WTC11 (cell line): ENCODE data around the gene UVRAG. TPM values are rescaled to one million over a fixed set of nuclear protein-coding genes. Genes with fewer than 3 reads are reported as not detected.
A peak's percentile ranks its signal among the peaks of the same experiment; 100 is the strongest.

Experiments
- ATAC-seq: fragments of 200-7000 bp; cut with Tn5 transposase; 2 replicates; pipeline ENCODE4 v1.10.0; 2021; ENCODE audit warnings: mild to moderate bottlenecking, moderate library complexity
- CTCF ChIA-PET: fragments of 300-600 bp; sonication (Branson Sonifier 250); formaldehyde crosslinking; loops from one replicate; lab custom pipeline; 2021; ENCODE audit warnings: antibody characterized with exemption; lab: Charles Lee
- POLR2A ChIA-PET: fragments of 350-600 bp; sonication (Branson Sonifier 250); formaldehyde crosslinking; loops from one replicate; lab custom pipeline; 2021; ENCODE audit warnings: antibody characterized with exemption; lab: Charles Lee
- DNase-seq: peaks from one replicate; pipeline ENCODE4 v3.0.0; 2021; ENCODE audit warnings: low spot score
- H3K27ac Mint-ChIP-seq: 2 replicates; pipeline ENCODE4 v1.8.0; 2021; ENCODE audit warnings: mixed read lengths
- H3K27me3 Mint-ChIP-seq: 2 replicates; pipeline ENCODE4 v1.8.0; 2021; ENCODE audit warnings: low read depth, mild to moderate bottlenecking, moderate library complexity, mixed read lengths
- H3K36me3 Mint-ChIP-seq: 2 replicates; pipeline ENCODE4 v1.8.0; 2021; ENCODE audit warnings: mixed read lengths
- H3K4me1 Mint-ChIP-seq: 2 replicates; pipeline ENCODE4 v1.8.0; 2022; ENCODE audit warnings: mixed read lengths
- H3K4me3 Mint-ChIP-seq: 2 replicates; pipeline ENCODE4 v1.8.0; 2021; ENCODE audit warnings: mild to moderate bottlenecking, moderate library complexity, mixed read lengths
- H3K9me3 Mint-ChIP-seq: 2 replicates; pipeline ENCODE4 v1.8.0; 2021; ENCODE audit warnings: mixed read lengths
- AR ChIP-seq: fragments of 250-450 bp; sonication (Bioruptor Pico); IDR thresholded peaks from 2 replicates; pipeline ENCODE4 v1.9.0; 2021; ENCODE audit warnings: mild to moderate bottlenecking
- CTCF ChIP-seq: fragments of 200-600 bp; IDR thresholded peaks from 2 replicates; pipeline ENCODE4 v1.8.0; 2022; ENCODE audit warnings: antibody characterized with exemption
- GTF2I ChIP-seq: fragments of 250-450 bp; sonication (Bioruptor Pico); conservative IDR thresholded peaks from 2 replicates; pipeline ENCODE4 v1.4.0; 2021; ENCODE audit warnings: mild to moderate bottlenecking
- NR3C1 ChIP-seq: sonication (generic); formaldehyde crosslinking; conservative IDR thresholded peaks from 2 replicates; pipeline ENCODE4 v1.8.1; 2023; ENCODE audit warnings: low read depth, mild to moderate bottlenecking, missing genetic modification reagents
- ZNF121 ChIP-seq: sonication (generic); formaldehyde crosslinking; IDR thresholded peaks from 2 replicates; pipeline ENCODE4 v1.8.0; 2023; ENCODE audit warnings: missing genetic modification reagents
- ZNF263 ChIP-seq: sonication (generic); formaldehyde crosslinking; IDR thresholded peaks from 2 replicates; pipeline ENCODE4 v1.8.1; 2022; ENCODE audit warnings: low read depth, mild to moderate bottlenecking, moderate library complexity, missing genetic modification reagents
- total RNA-seq: library from RNA; stranded (reverse); gene quantifications from 3 replicates; pipeline ENCODE4 v1.2.3, GENCODE V29; 2021
- TF ChIP-seq, protein P1 (sequence below): sonication (generic); formaldehyde crosslinking; conservative IDR thresholded peaks from 2 replicates; pipeline ENCODE4 v1.8.1; 2023; ENCODE audit warnings: mild to moderate bottlenecking, low read depth, missing genetic modification reagents, moderate library complexity
- TF ChIP-seq, protein P2 (sequence below): sonication (generic); formaldehyde crosslinking; conservative IDR thresholded peaks from 2 replicates; pipeline ENCODE4 v1.8.1; 2022; ENCODE audit warnings: mild to moderate bottlenecking, missing genetic modification reagents
- TF ChIP-seq, protein P3 (sequence below): sonication (generic); formaldehyde crosslinking; IDR thresholded peaks from 2 replicates; pipeline ENCODE4 v1.8.0; 2023; ENCODE audit warnings: missing genetic modification reagents

The UVRAG gene
- total RNA-seq, 1 experiment from 2014 or later, result 14.5 TPM

DNA sequence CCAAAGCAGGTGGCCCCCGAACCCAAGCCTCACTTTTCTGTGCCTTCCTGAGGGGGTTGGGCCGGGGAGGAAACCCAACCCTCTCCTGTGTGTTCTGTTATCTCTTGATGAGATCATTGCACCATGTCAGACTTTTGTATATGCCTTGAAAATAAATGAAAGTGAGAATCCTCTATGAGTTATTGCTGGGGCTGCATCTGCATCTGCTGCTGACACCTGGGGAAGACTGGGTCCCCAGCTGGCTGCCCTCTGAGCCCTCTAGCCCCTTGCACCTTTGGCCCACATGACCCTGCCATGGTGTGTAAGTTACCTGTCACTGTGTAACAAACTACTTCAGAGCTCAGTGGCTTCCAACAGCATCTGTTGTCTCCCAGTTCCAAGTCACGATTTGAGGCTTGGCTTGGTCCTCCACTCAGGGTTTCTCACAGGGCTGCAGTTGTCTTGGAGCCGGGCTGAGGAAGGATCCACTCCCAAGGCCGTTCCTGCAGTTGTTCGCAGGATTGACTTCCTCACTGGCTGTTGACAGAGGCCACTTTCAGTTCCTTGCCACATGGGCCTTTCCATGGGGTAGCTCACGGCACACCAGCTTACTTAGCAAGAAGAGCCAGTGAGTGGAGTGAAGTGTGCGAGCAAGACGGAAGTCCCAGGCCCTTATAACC lies 13.5 kb upstream of the UVRAG start:
- no peak overlapping the region for H3K4me3 Mint-ChIP-seq
- peaks cover 4% of the 10 kb centered on the region; the same call in 1 of the 2 replicates for H3K4me1 Mint-ChIP-seq
- no peaks in the 10 kb centered on the region for H3K9me3 Mint-ChIP-seq
- POLR2A ChIA-PET, result no interaction called here
- H3K36me3 Mint-ChIP-seq, result no peaks in the 10 kb centered on the region
- no peak overlapping the region for H3K27ac Mint-ChIP-seq
- H3K27me3 Mint-ChIP-seq, result peaks cover 5% of the 10 kb centered on the region; the same call in 1 of the 2 replicates
- TF ChIP-seq ZNF263 (CRISPR knock-in tag) (no peak), GTF2I (CRISPR knock-in tag) (no peak), CTCF (no peak)
- TF ChIP-seq, protein P1, sequence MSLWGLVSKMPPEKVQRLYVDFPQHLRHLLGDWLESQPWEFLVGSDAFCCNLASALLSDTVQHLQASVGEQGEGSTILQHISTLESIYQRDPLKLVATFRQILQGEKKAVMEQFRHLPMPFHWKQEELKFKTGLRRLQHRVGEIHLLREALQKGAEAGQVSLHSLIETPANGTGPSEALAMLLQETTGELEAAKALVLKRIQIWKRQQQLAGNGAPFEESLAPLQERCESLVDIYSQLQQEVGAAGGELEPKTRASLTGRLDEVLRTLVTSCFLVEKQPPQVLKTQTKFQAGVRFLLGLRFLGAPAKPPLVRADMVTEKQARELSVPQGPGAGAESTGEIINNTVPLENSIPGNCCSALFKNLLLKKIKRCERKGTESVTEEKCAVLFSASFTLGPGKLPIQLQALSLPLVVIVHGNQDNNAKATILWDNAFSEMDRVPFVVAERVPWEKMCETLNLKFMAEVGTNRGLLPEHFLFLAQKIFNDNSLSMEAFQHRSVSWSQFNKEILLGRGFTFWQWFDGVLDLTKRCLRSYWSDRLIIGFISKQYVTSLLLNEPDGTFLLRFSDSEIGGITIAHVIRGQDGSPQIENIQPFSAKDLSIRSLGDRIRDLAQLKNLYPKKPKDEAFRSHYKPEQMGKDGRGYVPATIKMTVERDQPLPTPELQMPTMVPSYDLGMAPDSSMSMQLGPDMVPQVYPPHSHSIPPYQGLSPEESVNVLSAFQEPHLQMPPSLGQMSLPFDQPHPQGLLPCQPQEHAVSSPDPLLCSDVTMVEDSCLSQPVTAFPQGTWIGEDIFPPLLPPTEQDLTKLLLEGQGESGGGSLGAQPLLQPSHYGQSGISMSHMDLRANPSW (CRISPR knock-in tag), result no peak
- TF ChIP-seq, protein P2, sequence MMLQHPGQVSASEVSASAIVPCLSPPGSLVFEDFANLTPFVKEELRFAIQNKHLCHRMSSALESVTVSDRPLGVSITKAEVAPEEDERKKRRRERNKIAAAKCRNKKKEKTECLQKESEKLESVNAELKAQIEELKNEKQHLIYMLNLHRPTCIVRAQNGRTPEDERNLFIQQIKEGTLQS (CRISPR knock-in tag), result no peak
- no peak for ATAC-seq
- no peak for DNase-seq
- CTCF ChIA-PET, result interaction anchor here (0.6 to 4.7 kb wide), 5 partner anchors 33 to 95 kb away, joined by 3 to 37 read pairs (median 8); no protein-coding TSS in a partner anchor

- ATAC-seq (no peak), DNase-seq (no peak)
- TF ChIP-seq ZNF121 (CRISPR knock-in tag) (no peak), NR3C1 (CRISPR knock-in tag) (no peak), AR (CRISPR knock-in tag) (no peak)
- TF ChIP-seq, protein P3, sequence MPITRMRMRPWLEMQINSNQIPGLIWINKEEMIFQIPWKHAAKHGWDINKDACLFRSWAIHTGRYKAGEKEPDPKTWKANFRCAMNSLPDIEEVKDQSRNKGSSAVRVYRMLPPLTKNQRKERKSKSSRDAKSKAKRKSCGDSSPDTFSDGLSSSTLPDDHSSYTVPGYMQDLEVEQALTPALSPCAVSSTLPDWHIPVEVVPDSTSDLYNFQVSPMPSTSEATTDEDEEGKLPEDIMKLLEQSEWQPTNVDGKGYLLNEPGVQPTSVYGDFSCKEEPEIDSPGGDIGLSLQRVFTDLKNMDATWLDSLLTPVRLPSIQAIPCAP, result no peak
- ChIA-PET POLR2A (no interaction called here), CTCF (interaction anchor here (0.7 to 4.7 kb wide), 9 partner anchors 9 to 405 kb away, joined by 3 to 37 read pairs (median 8); no protein-coding TSS in a partner anchor)
- H3K4me1 Mint-ChIP-seq, result peaks cover 4% of the 10 kb centered on the region; the same call in 1 of the 2 replicates
- no peaks in the 10 kb centered on the region for H3K36me3 Mint-ChIP-seq
- H3K4me3 Mint-ChIP-seq, result no peak overlapping the region
- H3K9me3 Mint-ChIP-seq, result no peaks in the 10 kb centered on the region
- peaks cover 5% of the 10 kb centered on the region; the same call in 1 of the 2 replicates for H3K27me3 Mint-ChIP-seq
- H3K27ac Mint-ChIP-seq, result 0 out of 2 replicates have a peak overlapping the region, but pooled peaks have one; percentile 47
Measured at GRCh38 chr11:75802021-75802912, 12.7 kb upstream of the UVRAG start.
